SK-N-SH treated with all-trans-retinoic acid at 6 μM for 48 hours (cell line): Measurements from ENCODE around the gene NUBP1.

Source experiments
- ATAC-seq: fragments of 200-7000 bp; cut with Tn5 transposase; 3 replicates; pipeline ENCODE4 v1.9.1; 2020; ENCODE audit warnings: mild to moderate bottlenecking, moderate library complexity
- ARNTL ChIP-seq: fragments of 450-650 bp; formaldehyde crosslinking; IDR thresholded peaks from 2 replicates; pipeline ENCODE4 v1.5.0; 2020; ENCODE audit warnings: low read depth, mild to moderate bottlenecking, moderate library complexity, borderline replicate concordance
- BACH2 ChIP-seq: fragments of 250-450 bp; sonication (Bioruptor Pico); IDR thresholded peaks from 2 replicates; pipeline ENCODE4 v1.9.0; 2021; ENCODE audit warnings: mild to moderate bottlenecking, borderline replicate concordance
- CSDC2 ChIP-seq: fragments of 250-450 bp; sonication (Bioruptor Pico); IDR thresholded peaks from 2 replicates; pipeline ENCODE4 v1.5.0; 2020; ENCODE audit warnings: mild to moderate bottlenecking, moderate library complexity
- ESRRG ChIP-seq: fragments of 250-450 bp; sonication (Bioruptor Pico); IDR thresholded peaks from 2 replicates; pipeline ENCODE4 v1.6.1; 2021; ENCODE audit warnings: mild to moderate bottlenecking
- GLIS3 ChIP-seq: fragments of 250-450 bp; sonication (Bioruptor Pico); IDR thresholded peaks from 2 replicates; pipeline ENCODE4 v1.5.0; 2020; ENCODE audit warnings: mild to moderate bottlenecking, moderate library complexity
- ISL1 ChIP-seq: fragments of 250-450 bp; sonication (Bioruptor Pico); IDR thresholded peaks from 2 replicates; pipeline ENCODE4 v2.1.2; 2022; ENCODE audit warnings: mild to moderate bottlenecking, moderate library complexity
- OSR1 ChIP-seq: fragments of 250-450 bp; sonication (Bioruptor Pico); IDR thresholded peaks from 2 replicates; pipeline ENCODE4 v1.8.0; 2022; ENCODE audit warnings: moderate library complexity, mild to moderate bottlenecking, inconsistent platforms
- PPARA ChIP-seq: fragments of 250-450 bp; sonication (Bioruptor Pico); IDR thresholded peaks from 2 replicates; pipeline ENCODE4 v1.5.0; 2020; ENCODE audit warnings: mild to moderate bottlenecking, borderline replicate concordance
- RARB ChIP-seq: fragments of 250-450 bp; sonication (Bioruptor Pico); IDR thresholded peaks from 2 replicates; pipeline ENCODE4 v1.8.0; 2021; ENCODE audit warnings: mild to moderate bottlenecking, moderate library complexity
- SNAI2 ChIP-seq: fragments of 250-450 bp; sonication (Bioruptor Pico); IDR thresholded peaks from 2 replicates; pipeline ENCODE4 v1.5.0; 2020; ENCODE audit warnings: mild to moderate bottlenecking, moderate library complexity
- TCF4 ChIP-seq: fragments of 250-450 bp; sonication (Bioruptor Pico); IDR thresholded peaks from 2 replicates; pipeline ENCODE4 v1.8.0; 2021; ENCODE audit warnings: mild to moderate bottlenecking, moderate library complexity, borderline replicate concordance
- TOX ChIP-seq: fragments of 250-450 bp; sonication (Bioruptor Pico); IDR thresholded peaks from 2 replicates; pipeline ENCODE4 v1.8.0; 2021; ENCODE audit warnings: mild to moderate bottlenecking, moderate library complexity, borderline replicate concordance
- ZC3H10 ChIP-seq: fragments of 250-450 bp; sonication (Bioruptor Pico); IDR thresholded peaks from 2 replicates; pipeline ENCODE4 v1.5.1; 2021; ENCODE audit warnings: mild to moderate bottlenecking, moderate library complexity
- ZFP3 ChIP-seq: fragments of 250-450 bp; sonication (Bioruptor Pico); IDR thresholded peaks from 2 replicates; pipeline ENCODE4 v1.5.0; 2020; ENCODE audit warnings: mild to moderate bottlenecking, moderate library complexity
- ZFP30 ChIP-seq: fragments of 450-650 bp; formaldehyde crosslinking; IDR thresholded peaks from 2 replicates; pipeline ENCODE4 v1.5.0; 2022; ENCODE audit warnings: mild to moderate bottlenecking, moderate library complexity
- ZNF565 ChIP-seq: fragments of 450-650 bp; formaldehyde crosslinking; conservative IDR thresholded peaks from 2 replicates; pipeline ENCODE4 v1.5.0; 2020; ENCODE audit warnings: low read depth, mild to moderate bottlenecking, moderate library complexity
- ZNF70 ChIP-seq: fragments of 450-650 bp; formaldehyde crosslinking; IDR thresholded peaks from 2 replicates; pipeline ENCODE4 v1.5.0; 2020; ENCODE audit warnings: mild to moderate bottlenecking, moderate library complexity
- ZNF8 ChIP-seq: fragments of 450-650 bp; formaldehyde crosslinking; IDR thresholded peaks from 2 replicates; pipeline ENCODE4 v1.5.0; 2020; ENCODE audit warnings: mild to moderate bottlenecking, moderate library complexity
- TF ChIP-seq, protein P1 (sequence below): fragments of 250-450 bp; sonication (Bioruptor Pico); IDR thresholded peaks from 2 replicates; pipeline ENCODE4 v1.5.1; 2021; ENCODE audit warnings: mild to moderate bottlenecking, moderate library complexity
- TF ChIP-seq, protein P2 (sequence below): fragments of 250-450 bp; sonication (Bioruptor Pico); IDR thresholded peaks from 2 replicates; pipeline ENCODE4 v1.5.1; 2020; ENCODE audit warnings: low read depth, mild to moderate bottlenecking, moderate library complexity
- TF ChIP-seq, protein P3 (sequence below): fragments of 250-450 bp; sonication (Bioruptor Pico); IDR thresholded peaks from 2 replicates; pipeline ENCODE4 v1.5.0; 2020; ENCODE audit warnings: mild to moderate bottlenecking, moderate library complexity

The NUBP1 gene

DNA sequence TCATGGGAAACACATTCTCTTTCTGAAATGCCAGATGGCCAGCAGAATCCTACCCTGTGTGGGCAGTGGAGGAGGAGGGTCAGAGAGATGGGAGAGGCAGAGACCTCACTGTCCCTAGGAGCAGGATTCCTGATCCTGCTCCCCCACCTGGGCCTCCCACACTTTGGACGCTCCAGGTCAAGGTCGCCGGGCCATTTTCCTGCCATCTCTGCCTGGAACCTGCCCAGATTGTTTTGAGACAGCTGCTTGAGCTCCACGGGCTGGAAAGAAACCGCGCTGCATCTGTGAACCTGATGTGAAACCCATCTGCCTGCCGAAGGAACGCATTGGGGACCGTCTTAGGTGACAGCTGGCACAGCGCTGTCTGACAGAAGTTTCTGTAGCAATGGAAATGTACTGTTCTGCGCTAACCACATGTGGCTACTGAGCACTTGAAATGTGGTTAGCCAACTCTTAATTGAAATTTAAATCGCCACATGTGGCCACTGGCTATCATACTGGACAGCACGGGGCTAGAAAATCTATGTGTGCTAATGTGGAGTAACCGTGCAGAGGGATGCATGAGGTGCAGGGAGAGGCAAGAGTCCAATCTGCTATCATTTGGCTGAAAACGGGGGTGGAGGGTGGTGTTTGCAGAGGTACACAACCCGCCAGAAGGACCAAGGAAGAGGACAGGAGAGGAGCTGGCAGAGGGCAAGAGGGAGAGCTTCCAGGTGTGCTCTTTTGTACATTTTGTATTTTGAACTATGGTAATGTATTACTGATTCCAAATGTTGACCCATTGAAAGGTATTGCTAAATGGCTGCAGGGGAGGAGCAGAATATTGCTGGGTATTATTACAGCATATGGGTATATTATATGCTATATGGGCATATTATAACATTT, 15.4 kb upstream of the NUBP1 start:
- ATAC-seq: no peak
- TF ChIP-seq ZC3H10 (CRISPR knock-in tag) (no peak), ESRRG (CRISPR knock-in tag) (no peak)

DNA sequence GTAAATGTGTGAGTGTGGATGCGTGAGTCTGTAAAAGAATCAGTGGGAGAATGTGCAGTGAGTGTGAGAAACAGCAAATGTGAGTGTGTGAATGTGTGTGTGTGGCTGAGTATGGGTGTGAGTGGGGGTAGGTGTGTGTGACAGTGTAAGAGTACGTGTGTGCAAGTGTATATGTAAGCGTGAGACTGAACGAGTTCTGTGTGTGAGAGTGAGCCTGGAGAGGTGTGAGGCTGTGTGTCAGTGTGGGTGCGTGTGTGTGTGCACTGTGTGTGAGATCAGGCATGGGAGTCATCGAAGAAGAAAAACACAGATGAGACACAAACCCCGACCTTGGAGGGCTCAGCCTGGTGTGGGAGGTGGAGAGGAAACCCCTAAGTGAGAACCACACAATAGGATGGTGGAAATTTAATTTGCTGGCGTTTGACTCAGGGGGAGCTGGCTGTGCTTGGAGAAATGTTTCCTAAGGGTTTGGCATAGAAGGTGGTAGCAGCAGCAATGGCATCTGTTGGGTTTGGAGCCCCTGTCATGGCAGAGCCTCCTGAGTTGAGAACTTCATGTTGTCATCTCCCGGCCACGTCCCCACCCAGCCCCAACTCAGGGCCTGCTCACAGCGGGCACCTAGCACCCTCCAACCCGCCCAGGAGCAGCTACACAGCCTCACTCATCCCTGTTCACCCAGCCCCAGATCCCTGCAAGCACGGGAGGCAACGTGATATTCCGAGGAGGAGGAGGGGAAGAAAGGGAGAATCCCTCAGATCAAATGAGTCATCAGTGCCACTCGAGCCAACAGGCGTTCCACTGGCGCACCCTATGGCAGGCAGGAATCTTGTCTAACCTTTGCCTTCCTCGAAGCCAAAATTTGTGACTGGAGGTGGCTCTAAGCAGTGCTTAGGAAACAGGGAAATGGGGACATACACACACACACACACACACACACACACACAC, 14.3 kb upstream of the NUBP1 start:
- TF ChIP-seq ARNTL (CRISPR knock-in tag) (no peak), ZFP30 (CRISPR knock-in tag) (no peak), ZFP3 (no peak), TCF4 (CRISPR knock-in tag) (no peak)
- TF ChIP-seq, protein P1, sequence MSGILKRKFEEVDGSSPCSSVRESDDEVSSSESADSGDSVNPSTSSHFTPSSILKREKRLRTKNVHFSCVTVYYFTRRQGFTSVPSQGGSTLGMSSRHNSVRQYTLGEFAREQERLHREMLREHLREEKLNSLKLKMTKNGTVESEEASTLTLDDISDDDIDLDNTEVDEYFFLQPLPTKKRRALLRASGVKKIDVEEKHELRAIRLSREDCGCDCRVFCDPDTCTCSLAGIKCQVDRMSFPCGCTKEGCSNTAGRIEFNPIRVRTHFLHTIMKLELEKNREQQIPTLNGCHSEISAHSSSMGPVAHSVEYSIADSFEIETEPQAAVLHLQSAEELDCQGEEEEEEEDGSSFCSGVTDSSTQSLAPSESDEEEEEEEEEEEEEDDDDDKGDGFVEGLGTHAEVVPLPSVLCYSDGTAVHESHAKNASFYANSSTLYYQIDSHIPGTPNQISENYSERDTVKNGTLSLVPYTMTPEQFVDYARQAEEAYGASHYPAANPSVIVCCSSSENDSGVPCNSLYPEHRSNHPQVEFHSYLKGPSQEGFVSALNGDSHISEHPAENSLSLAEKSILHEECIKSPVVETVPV: no peak
- TF ChIP-seq, protein P2, sequence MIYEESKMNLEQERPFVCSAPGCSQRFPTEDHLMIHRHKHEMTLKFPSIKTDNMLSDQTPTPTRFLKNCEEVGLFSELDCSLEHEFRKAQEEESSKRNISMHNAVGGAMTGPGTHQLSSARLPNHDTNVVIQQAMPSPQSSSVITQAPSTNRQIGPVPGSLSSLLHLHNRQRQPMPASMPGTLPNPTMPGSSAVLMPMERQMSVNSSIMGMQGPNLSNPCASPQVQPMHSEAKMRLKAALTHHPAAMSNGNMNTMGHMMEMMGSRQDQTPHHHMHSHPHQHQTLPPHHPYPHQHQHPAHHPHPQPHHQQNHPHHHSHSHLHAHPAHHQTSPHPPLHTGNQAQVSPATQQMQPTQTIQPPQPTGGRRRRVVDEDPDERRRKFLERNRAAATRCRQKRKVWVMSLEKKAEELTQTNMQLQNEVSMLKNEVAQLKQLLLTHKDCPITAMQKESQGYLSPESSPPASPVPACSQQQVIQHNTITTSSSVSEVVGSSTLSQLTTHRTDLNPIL (CRISPR knock-in tag): no peak
- peak; percentile 95 for ATAC-seq

DNA sequence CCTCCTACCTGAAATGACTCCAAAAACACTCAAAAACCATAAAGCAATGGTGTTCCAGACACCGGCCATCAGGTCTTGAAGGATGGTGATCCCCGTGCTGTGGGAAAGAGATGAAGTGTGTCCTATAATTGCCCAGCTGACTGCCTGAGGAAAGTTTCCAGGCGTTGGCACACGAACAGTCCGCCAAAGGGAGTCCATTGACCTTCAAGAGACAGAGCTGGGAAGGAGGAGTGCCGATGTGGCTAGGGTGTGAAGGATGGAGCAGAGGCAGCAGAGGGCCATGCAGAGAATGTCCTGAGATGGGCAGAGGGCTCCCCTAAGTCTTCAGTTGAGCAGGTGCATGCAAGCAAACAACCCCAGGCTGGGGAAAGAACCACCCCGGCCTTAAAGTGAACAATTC, 11.9 kb upstream of the NUBP1 start:
- TF ChIP-seq ESRRG (CRISPR knock-in tag) (no peak), RARB (no peak), ZNF565 (CRISPR knock-in tag) (no peak), GLIS3 (no peak), ZC3H10 (CRISPR knock-in tag) (no peak), ZFP30 (CRISPR knock-in tag) (no peak), PPARA (no peak), TOX (CRISPR knock-in tag) (no peak), ZNF70 (CRISPR knock-in tag) (no peak), ZNF8 (CRISPR knock-in tag) (no peak)
- TF ChIP-seq, protein P3, sequence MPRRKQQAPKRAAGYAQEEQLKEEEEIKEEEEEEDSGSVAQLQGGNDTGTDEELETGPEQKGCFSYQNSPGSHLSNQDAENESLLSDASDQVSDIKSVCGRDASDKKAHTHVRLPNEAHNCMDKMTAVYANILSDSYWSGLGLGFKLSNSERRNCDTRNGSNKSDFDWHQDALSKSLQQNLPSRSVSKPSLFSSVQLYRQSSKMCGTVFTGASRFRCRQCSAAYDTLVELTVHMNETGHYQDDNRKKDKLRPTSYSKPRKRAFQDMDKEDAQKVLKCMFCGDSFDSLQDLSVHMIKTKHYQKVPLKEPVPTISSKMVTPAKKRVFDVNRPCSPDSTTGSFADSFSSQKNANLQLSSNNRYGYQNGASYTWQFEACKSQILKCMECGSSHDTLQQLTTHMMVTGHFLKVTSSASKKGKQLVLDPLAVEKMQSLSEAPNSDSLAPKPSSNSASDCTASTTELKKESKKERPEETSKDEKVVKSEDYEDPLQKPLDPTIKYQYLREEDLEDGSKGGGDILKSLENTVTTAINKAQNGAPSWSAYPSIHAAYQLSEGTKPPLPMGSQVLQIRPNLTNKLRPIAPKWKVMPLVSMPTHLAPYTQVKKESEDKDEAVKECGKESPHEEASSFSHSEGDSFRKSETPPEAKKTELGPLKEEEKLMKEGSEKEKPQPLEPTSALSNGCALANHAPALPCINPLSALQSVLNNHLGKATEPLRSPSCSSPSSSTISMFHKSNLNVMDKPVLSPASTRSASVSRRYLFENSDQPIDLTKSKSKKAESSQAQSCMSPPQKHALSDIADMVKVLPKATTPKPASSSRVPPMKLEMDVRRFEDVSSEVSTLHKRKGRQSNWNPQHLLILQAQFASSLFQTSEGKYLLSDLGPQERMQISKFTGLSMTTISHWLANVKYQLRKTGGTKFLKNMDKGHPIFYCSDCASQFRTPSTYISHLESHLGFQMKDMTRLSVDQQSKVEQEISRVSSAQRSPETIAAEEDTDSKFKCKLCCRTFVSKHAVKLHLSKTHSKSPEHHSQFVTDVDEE (CRISPR knock-in tag): no peak
- no peak for ATAC-seq

DNA sequence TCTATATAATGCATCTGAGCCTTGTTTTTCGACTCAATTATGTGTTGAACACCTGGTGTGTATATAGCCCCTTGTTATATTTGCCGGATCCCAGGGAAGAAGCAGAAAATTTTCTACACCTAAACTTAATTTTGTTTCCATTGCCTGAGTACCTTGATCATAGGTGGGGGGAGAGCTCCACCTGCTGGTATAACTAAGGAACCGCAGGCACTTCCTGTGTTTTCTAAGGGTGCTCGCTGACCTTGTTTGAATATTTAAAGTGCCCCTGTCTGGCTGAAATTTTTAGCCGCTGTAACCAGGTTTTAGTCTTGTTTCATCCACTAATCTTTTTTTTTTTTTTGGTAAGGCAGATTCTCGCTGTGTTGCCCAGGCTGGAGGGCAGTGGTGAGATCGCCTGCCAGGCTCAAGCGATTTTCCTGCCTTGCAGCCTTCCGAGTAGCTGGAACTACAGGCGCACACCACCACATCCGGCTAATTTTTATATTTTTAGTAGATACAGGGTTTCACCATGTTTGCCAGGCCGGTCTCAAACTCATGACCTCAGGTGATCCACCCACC, 6.5 kb upstream of the NUBP1 start:
- ATAC-seq: peak; percentile 72
- TF ChIP-seq TCF4 (CRISPR knock-in tag): no peak
- TF ChIP-seq, protein P2 (CRISPR knock-in tag): no peak
- TF ChIP-seq CSDC2 (CRISPR knock-in tag): no peak
- no peak for TF ChIP-seq ZC3H10 (CRISPR knock-in tag)
- TF ChIP-seq TOX (CRISPR knock-in tag): no peak
- TF ChIP-seq ZNF565 (CRISPR knock-in tag): no peak
- no peak for TF ChIP-seq ZFP3
- no peak for TF ChIP-seq ESRRG (CRISPR knock-in tag)
- TF ChIP-seq OSR1: no peak
- no peak for TF ChIP-seq ZNF8 (CRISPR knock-in tag)
- no peak for TF ChIP-seq ZNF70 (CRISPR knock-in tag)
- TF ChIP-seq RARB: no peak
- TF ChIP-seq ZFP30 (CRISPR knock-in tag): no peak
- TF ChIP-seq, protein P3 (CRISPR knock-in tag): no peak
- no peak for TF ChIP-seq ISL1
- no peak for TF ChIP-seq BACH2
- TF ChIP-seq SNAI2 (CRISPR knock-in tag): no peak
- TF ChIP-seq PPARA: no peak
